A172 (cell line): Measurements from ENCODE around the gene IMPG1. TPM values are rescaled to one million over a fixed set of nuclear protein-coding genes. Genes with fewer than 3 reads are reported as not detected.

Experiments used
- DNase-seq: peaks from one replicate; pipeline ENCODE4 v3.0.0-alpha.2; 2015; ENCODE audit warnings: low spot score
- total RNA-seq: library from RNA; depleted of rRNA; stranded (reverse); fragments of >200 nt; shearing (Covaris generic); gene quantifications from 2 replicates; pipeline ENCODE4 v1.2.3, GENCODE V29; 2014; rRNA removed

Gene IMPG1, protein sequence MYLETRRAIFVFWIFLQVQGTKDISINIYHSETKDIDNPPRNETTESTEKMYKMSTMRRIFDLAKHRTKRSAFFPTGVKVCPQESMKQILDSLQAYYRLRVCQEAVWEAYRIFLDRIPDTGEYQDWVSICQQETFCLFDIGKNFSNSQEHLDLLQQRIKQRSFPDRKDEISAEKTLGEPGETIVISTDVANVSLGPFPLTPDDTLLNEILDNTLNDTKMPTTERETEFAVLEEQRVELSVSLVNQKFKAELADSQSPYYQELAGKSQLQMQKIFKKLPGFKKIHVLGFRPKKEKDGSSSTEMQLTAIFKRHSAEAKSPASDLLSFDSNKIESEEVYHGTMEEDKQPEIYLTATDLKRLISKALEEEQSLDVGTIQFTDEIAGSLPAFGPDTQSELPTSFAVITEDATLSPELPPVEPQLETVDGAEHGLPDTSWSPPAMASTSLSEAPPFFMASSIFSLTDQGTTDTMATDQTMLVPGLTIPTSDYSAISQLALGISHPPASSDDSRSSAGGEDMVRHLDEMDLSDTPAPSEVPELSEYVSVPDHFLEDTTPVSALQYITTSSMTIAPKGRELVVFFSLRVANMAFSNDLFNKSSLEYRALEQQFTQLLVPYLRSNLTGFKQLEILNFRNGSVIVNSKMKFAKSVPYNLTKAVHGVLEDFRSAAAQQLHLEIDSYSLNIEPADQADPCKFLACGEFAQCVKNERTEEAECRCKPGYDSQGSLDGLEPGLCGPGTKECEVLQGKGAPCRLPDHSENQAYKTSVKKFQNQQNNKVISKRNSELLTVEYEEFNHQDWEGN
- not detected in 2 replicates for total RNA-seq

DNA sequence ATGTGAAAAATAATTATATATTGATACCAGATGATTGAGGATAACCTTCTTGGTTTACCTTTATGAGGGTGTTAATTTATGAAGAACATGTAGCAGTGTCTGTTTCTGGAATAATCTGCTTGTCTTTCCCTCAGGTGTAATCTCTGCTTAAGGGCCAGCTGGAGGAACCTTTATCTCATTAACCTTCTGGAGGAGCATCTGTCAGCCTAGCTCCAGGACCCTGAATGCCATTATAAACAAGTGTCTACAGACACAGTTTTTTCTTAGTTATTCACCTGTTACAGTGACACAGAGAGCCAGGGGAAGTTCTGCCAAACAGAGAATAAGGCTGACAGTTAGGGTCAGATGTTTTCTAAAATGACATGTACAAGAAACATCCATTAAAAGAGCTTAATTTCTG is at the start of gene IMPG1:
Gene IMPG1 (minus strand): TSS at position 101 of the 400 bp plus-strand sequence. CDS start 174 bp downstream, outside the sequence.
- DNase-seq: no peak

DNA sequence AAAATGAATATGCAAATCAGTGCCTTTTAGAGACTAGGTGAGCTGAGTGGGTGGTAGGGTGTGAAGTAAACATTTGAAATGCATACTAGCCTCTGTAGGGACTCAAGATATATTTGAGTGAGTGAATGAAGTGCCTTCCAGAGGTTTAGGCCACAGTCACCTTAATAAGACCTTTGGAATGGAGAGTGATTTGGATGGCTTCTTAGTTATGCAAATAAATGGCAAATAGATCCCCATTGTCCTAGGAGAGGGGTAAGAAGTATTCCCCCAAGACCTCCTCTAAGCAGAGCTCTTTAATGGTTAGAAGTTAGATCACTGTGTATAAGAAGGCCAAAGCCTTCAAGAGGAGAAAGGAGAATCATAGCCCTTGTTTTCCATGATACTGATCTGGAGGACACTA is 47.8 kb upstream of the IMPG1 start:
- no peak for DNase-seq

DNA sequence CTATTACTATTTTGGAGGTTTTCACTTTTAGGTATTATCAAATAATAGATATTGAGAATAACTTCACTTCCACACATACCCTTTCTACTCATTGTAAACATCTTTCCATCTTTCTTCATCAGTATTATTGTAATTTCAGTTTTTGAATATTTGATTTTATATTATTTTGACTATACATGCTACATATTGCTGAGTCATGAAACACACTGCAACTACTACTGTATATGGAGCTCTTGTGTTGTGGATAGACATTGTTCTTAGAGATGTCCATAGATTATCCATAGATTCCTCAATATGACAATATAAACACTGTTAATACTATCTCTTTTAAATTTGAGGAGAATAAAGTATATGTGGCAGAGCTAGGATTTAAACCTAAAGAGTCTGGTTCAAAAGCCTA is 819 bp upstream of the IMPG1 start:
- no peak for DNase-seq

DNA sequence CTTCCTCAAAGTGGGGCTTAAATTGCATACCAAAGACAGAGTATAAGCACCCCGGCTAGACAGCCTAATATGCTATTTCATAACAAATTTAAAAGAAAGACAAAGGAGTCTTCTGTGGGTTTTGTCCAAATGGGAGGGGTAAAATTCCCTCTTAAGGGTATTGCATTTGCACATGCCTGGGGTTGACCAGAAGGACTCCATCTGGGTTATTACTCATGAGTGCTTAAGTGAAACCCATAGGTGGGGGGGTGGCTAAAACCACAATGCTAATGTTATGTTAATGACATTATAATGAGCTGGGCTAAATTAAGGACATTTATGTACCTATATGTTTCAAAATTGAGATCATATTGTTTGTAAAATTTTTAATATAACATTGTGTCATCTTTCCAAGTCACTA is 15.0 kb downstream of the IMPG1 start:
- DNase-seq: no peak

- DNase-seq: no peak
Measured at GRCh38 chr6:76052314-76052713, 20.1 kb downstream of the IMPG1 start.

GRCh38 chr6:76043690-76044089 is 28.8 kb downstream of the IMPG1 start:
- DNase-seq: no peak

GRCh38 chr6:76035713-76036112 is 36.7 kb downstream of the IMPG1 start:
- DNase-seq: no peak

DNA sequence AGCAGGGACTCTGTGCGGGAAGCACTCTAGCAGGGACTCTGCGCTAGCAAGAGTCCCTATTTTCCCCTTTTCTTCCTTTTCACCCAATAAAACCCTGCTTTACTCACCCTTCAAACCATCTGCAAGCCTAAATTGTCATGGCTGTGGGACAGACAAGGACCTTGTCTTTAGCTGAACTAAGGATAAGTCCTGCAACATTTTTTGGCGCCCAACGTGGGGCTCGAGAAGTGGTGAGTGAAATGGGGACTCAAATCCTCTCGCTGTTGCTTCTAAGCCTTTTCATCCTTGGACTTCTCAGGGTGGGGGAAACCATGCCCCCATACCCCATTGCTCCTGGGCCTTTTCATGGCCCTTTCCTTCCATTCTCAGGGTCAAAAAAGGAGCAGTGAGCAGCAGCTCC is 46.4 kb downstream of the IMPG1 start:
- no peak for DNase-seq

DNA sequence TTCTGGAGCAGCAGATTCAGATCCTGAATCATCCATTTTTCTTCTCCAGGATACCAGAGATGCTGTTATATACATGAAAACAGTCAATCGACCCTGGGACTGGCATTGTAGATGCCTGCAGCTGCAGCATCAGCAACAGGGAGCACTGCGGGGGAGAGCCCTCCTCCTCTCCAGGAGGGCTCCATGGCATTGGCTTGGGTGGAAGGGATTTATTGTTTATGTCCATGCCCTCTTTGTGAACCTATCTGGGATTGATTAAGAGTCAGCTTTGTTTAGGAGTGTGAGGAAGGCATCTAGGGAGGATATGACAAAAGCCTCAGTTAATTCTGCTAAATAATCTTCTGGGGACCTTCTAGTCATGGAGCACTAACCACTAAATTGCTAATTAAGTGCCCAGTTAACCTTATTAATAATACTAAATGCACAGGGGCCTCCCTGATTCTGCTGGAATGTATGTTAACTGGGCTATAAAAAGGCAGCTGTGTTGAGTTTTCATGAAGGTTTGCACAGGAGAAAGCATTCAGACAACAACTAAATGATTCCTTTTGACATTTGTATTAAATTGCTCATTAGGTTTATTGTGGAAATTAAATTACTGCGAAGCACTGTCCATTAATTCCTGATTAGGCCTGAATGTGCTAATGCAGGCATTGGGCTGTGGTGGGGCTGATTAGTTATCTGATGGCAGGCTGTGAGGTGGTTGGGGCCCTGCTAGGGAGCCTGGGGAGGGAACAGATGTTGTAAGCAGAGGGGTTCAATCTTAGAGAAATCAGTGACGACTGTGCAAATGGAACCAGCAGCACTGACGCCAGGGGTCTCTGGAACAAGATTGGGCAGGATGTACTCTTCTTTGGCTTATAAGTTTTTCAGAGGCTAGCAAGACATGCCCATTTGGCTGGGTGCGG is 57.6 kb downstream of the IMPG1 start:
- no peak for DNase-seq

- DNase-seq: no peak
Measured at GRCh38 chr6:76004202-76004601, 68.3 kb downstream of the IMPG1 start.

- DNase-seq: no peak
Measured at GRCh38 chr6:76003686-76004085, 68.8 kb downstream of the IMPG1 start.

- DNase-seq: no peak
Measured at GRCh38 chr6:76003113-76003512, 69.3 kb downstream of the IMPG1 start.

DNA sequence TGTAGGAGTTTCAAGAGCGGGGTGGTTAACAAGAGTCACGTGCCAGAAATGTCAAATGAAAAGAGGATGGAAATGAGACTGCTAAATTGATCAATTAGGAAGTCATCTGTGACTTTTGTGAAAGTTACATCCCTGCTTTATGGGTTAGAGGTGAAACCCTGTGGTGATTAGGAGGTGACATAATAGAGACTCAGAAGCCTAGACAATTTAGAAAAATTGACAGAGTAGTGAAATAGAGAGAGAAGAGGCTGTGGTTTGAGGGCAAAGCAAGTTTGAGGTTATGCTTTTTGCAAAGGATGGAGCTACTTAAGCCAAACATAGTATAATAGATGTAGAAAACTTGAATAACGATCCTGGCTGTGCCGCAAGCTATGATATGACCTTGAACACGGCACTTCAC is 71.8 kb downstream of the IMPG1 start:
- DNase-seq: no peak

DNA sequence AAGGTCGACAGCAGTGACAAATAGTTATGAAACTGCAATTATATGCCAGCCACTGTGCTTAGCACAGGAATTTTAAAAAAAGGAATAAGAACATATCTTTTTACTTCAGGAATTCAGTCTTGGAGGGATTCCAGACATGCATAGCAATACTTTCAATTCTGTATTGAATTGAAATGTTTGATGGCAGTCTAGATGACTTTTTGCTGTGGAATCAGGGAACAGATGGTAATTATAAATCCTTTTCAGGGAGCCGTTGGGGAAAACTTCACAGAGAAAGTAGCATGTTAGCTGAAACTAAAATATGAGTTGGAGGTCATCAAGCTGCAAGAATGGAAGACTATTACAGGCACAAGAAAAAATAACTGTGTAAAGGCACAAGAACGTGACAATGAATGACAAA is 74.8 kb downstream of the IMPG1 start:
- DNase-seq: no peak

GRCh38 chr6:75993236-75994162 is 79.0 kb downstream of the IMPG1 start:
- no peak for DNase-seq

DNA sequence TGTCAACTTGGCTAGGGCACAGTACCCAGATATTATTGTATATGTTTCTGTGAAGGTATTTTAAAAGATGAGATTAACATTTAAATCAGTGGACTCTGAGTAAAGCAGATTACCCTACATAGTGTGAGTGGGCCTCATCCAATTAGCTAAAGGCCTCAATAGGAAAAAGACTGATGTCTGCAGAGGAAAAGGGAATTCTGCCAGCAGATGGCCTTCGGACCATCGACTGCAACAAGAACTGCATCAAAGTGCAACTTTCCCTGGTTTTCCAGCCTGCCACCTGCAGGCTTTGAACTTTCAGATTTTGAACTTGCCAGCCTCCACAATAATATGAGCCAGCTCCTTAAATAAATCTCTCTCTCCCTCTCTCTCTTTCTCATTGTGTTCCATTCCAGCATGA is 80.5 kb downstream of the IMPG1 start:
- no peak for DNase-seq

GRCh38 chr6:75986935-75987334 is 85.5 kb downstream of the IMPG1 start:
- no peak for DNase-seq

DNA sequence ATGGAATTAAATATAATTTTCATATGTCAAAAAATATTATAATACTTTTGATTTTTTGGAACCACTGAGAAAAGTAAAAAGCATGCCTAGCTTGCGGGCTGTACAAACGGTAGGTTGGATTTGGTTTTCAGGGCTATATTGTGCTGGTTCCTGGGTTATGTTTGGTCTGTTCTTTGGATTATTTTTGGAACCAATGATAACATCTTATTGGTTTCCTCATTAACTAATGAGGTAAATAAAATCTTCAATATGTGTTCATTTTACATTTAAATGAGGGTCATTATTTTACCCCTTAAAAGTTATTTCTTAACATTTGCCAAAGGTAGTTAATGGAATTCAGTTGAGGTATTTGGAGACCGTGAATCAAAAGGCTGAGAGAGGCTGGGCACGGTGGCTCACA is 96.6 kb downstream of the IMPG1 start:
- no peak for DNase-seq

GRCh38 chr6:75970093-75970492 is 102.4 kb downstream of the IMPG1 start:
- DNase-seq: no peak

DNA sequence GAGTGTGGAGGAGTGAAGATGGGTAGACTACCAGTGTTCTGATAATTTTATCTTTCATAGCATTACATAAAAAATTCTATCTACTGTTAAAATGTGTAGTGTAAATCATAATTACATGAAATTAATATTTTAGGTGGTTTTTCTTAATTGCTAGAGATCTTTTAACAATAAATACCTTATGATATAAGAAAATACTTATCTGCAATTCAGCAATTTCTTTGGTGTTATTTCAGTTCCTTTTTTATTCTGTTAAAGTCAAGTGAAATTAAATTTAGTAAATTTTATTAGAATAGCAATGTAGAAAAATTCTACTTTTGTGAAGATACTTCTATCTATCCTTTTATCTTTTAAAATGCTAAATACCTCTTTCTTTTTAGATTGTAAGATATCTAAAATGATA is 104.3 kb downstream of the IMPG1 start:
- DNase-seq: no peak

GRCh38 chr6:75963569-75963968 is 108.9 kb downstream of the IMPG1 start:
- no peak for DNase-seq
